Psoas muscle (tissue), 8 donors: ENCODE results near the gene FYTTD1. TPM values are rescaled to one million over a fixed set of nuclear protein-coding genes. Genes with fewer than 3 reads are reported as not detected.

Experiments
- ATAC-seq, 4 donors: fragments of 200-7000 bp; cut with Tn5 transposase; one replicate each; pipeline ENCODE4 v1.9.1; 2020; ENCODE audit warnings: moderate library complexity in 3 of 4, mild to moderate bottlenecking in 2 of 4
- DNase-seq, 2 donors: peaks; one replicate each; pipeline ENCODE4 v3.0.0-alpha.2; 2020
- H3K27ac ChIP-seq: fragments of 200-600 bp; one replicate; pipeline ENCODE4 v1.8.0; 2022
- H3K27me3 ChIP-seq, 3 donors: fragments of 200-600 bp in 1 of 3; one replicate each; pipeline versions ENCODE4 v1.6.1 to v1.8.0; 2013 to 2022; ENCODE audit warnings: low read length in 2 of 3, mild to moderate bottlenecking in 2 of 3, moderate library complexity in 1 of 3; ENCODE audit not compliant: insufficient read depth in 3 of 3
- H3K36me3 ChIP-seq, 2 donors: fragments of 200-600 bp in 1 of 2; one replicate each; pipeline versions ENCODE4 v1.6.1 to v1.8.0; 2013 to 2022; ENCODE audit warnings: low read depth in 1 of 2, mild to moderate bottlenecking in 1 of 2, moderate library complexity in 1 of 2; ENCODE audit not compliant: insufficient read depth in 1 of 2
- H3K4me1 ChIP-seq: fragments of 200-600 bp; one replicate; pipeline ENCODE4 v1.8.0; 2022
- H3K4me3 ChIP-seq: fragments of 200-600 bp; one replicate; pipeline ENCODE4 v1.8.0; 2022; ENCODE audit warnings: mild to moderate bottlenecking
- H3K9me3 ChIP-seq: fragments of 200-600 bp; one replicate; pipeline ENCODE4 v1.8.0; 2022
- CTCF ChIP-seq: fragments of 200-600 bp; IDR thresholded peaks from one replicate; pipeline ENCODE4 v1.8.0; 2022; ENCODE audit warnings: antibody characterized with exemption
- WGBS, 3 donors: extraction: QIAGEN DNeasy Blood & Tissue Kit; methylation state at CpG; one replicate each; pipeline versions ENCODE4 v1.1.6 to v1.1.7; 2013; 5-methylcytosine and 5-hydroxymethylcytosine counted together
- intact Hi-C, 2 donors: fragments of 100-400 bp; cut with DNase I; formaldehyde crosslinking; loops; one replicate each; pipeline versions ENCODE4 v1.11.0 to v1.14.2; 2022
- polyA plus RNA-seq, 3 donors: library from polyadenylated mRNA; stranded (reverse); fragments of 200-250 nt; gene quantifications; one replicate each; pipeline ENCODE4 v1.2.3, GENCODE V29; 2013
- total RNA-seq, 4 donors: library from RNA; stranded (reverse); fragmentation: NEBNext Ultra II Directional in 2 of 4; extraction: Animal tissue kit (Norgen Biotek cat#: 25700) in 2 of 4; gene quantifications; one replicate each; pipeline versions ENCODE4 v1.2.1 to v1.2.4, GENCODE V29; 2021 to 2023
- donor health status: healthy with polysubstance abuse.
- donor health status: DM: no; HTN: no; CAD: no; lungs with moderate emphysema.
- donor health status: Bipolar disorder and iron deficiency.
- donor health status: healthy.
- donor health status: DM: yes; HTN: yes; CAD: no.
- donor health status: DM: no; HTN: no; CAD: no.
- donor health status: DM: no; HTN: no; CAD: no.
- donor health status: DM: yes; HTN: yes; CAD: no.

Gene FYTTD1
- total and polyA plus RNA-seq, 7 donors, result 15.2 to 232 (median 143) TPM

- intact Hi-C loops, result no loop called here
- peak overlapping the region; percentile 26 for H3K27ac ChIP-seq
Measured at GRCh38 chr3:197795200-197795599, 45.5 kb downstream of the FYTTD1 start.

GRCh38 chr3:197796087-197796486 is 46.4 kb downstream of the FYTTD1 start:
- no peak overlapping the region for H3K4me3 ChIP-seq
- peaks cover 51% of the 10 kb centered on the region for H3K4me1 ChIP-seq
- no peak for TF ChIP-seq CTCF

More at GRCh38 chr3:197795200-197795599, 45.5 kb downstream of the FYTTD1 start:
- Histone ChIP-seq H3K27me3 (no peaks in the 10 kb centered on the region), H3K36me3 (no peaks in the 10 kb centered on the region), H3K9me3 (no peaks in the 10 kb centered on the region), H3K4me3 (no peak overlapping the region), H3K4me1 (peaks cover 49% of the 10 kb centered on the region)
- WGBS, 3 donors, result 92 to 100% (median 97%) methylated on average over 1 of the region's 1 CpG
- DNase-seq (peak in 1 of 2 donors; percentile 28), ATAC-seq (peak in 2 of 4 donors; percentile 33 to 57)
- no peak for TF ChIP-seq CTCF

GRCh38 chr3:197798863-197799262 is 49.2 kb downstream of the FYTTD1 start:
- H3K9me3 ChIP-seq, result no peaks in the 10 kb centered on the region
- intact Hi-C loops, result no loop called here
- H3K36me3 ChIP-seq, result no peaks in the 10 kb centered on the region
- ATAC-seq (peak; percentile 32 to 62 (median 45)), DNase-seq (no peak)
- WGBS, 3 donors, result 20 to 24% (median 21%) methylated on average over 3 of the region's 3 CpGs
- H3K27me3 ChIP-seq, result no peaks in the 10 kb centered on the region
- no peak overlapping the region for H3K4me3 ChIP-seq
- H3K27ac ChIP-seq, result peak overlapping the region; percentile 55
- no peak for TF ChIP-seq CTCF
- H3K4me1 ChIP-seq, result peaks cover 44% of the 10 kb centered on the region

More at GRCh38 chr3:197796087-197796486, 46.4 kb downstream of the FYTTD1 start:
- no peaks in the 10 kb centered on the region for H3K27me3 ChIP-seq
- ATAC-seq (no peak), DNase-seq (no peak)
- H3K36me3 ChIP-seq, result no peaks in the 10 kb centered on the region
- intact Hi-C loops, result no loop called here
- 60 to 66% (median 62%) methylated on average over 4 of the region's 4 CpGs for WGBS, 3 donors
- H3K9me3 ChIP-seq, result no peaks in the 10 kb centered on the region
- no peak overlapping the region for H3K27ac ChIP-seq

GRCh38 chr3:197800379-197800778 is 50.7 kb downstream of the FYTTD1 start:
- no peak overlapping the region for H3K4me3 ChIP-seq
- TF ChIP-seq CTCF, result no peak
- H3K36me3 ChIP-seq, result no peaks in the 10 kb centered on the region
- H3K27me3 ChIP-seq, result no peaks in the 10 kb centered on the region
- no peaks in the 10 kb centered on the region for H3K9me3 ChIP-seq
- no peak for ATAC-seq
- H3K4me1 ChIP-seq, result peaks cover 30% of the 10 kb centered on the region
- no peak overlapping the region for H3K27ac ChIP-seq
- WGBS, 3 donors, result 76 to 79% (median 78%) methylated on average over 3 of the region's 3 CpGs
- intact Hi-C loops, result no loop called here
- DNase-seq, result no peak
